Natural killer cell (primary cell): Measurements from ENCODE around the gene DDX31. TPM values are rescaled to one million over a fixed set of nuclear protein-coding genes. Genes with fewer than 3 reads are reported as not detected.

Experiments
- ATAC-seq, 3 donors: fragments of 150-1000 bp in 2 of 3; fragments of 200-7000 bp in 1 of 3; cut with Tn5 transposase; 1 replicate in 1 of 3; 2 replicates in 2 of 3; pipeline ENCODE4 v1.10.0; 2021; ENCODE audit warnings: mild to moderate bottlenecking in 2 of 3, moderate library complexity in 2 of 3
- DNase-seq, 2 donors: peaks; one replicate each; pipeline versions ENCODE4 v3.0.0 to v3.0.0-alpha.2; 2013 to 2021; ENCODE audit warnings: mixed read lengths in 1 of 2
- H3K27ac ChIP-seq: one replicate; pipeline ENCODE4 v1.5.1; 2013; ENCODE audit warnings: mild to moderate bottlenecking, low read length
- H3K27me3 ChIP-seq: one replicate; pipeline ENCODE4 v1.6.1; 2013; ENCODE audit warnings: low read length; ENCODE audit not compliant: control insufficient read depth, insufficient read depth
- H3K36me3 ChIP-seq: one replicate; pipeline ENCODE4 v1.6.1; 2013; ENCODE audit warnings: low read length; ENCODE audit not compliant: control insufficient read depth, insufficient read depth
- H3K4me1 ChIP-seq: one replicate; pipeline ENCODE4 v1.6.1; 2013; ENCODE audit warnings: low read length; ENCODE audit not compliant: control insufficient read depth, insufficient read depth
- H3K4me3 ChIP-seq: one replicate; pipeline ENCODE4 v1.5.1; 2013; ENCODE audit warnings: low read length
- H3K9me3 ChIP-seq: one replicate; pipeline ENCODE4 v1.6.1; 2013; ENCODE audit warnings: low read length; ENCODE audit not compliant: control insufficient read depth, insufficient read depth
- H3K27ac Mint-ChIP-seq, 2 donors: one replicate each; pipeline ENCODE4 v1.8.0; 2022; ENCODE audit warnings: mild to moderate bottlenecking in 2 of 2, mixed read lengths in 2 of 2, moderate library complexity in 1 of 2
- H3K27me3 Mint-ChIP-seq, 2 donors: one replicate each; pipeline ENCODE4 v1.8.0; 2022; ENCODE audit warnings: low read depth in 2 of 2, mixed read lengths in 2 of 2
- H3K36me3 Mint-ChIP-seq: one replicate; pipeline ENCODE4 v1.8.0; 2022; ENCODE audit warnings: mixed read lengths
- H3K4me1 Mint-ChIP-seq, 2 donors: one replicate each; pipeline ENCODE4 v1.8.0; 2022; ENCODE audit warnings: mixed read lengths in 2 of 2
- H3K4me3 Mint-ChIP-seq: one replicate; pipeline ENCODE4 v1.8.0; 2022; ENCODE audit warnings: mild to moderate bottlenecking, moderate library complexity, mixed read lengths
- H3K9me3 Mint-ChIP-seq, 2 donors: one replicate each; pipeline ENCODE4 v1.8.0; 2022; ENCODE audit warnings: mixed read lengths in 2 of 2
- CTCF ChIP-seq: fragments of 200-600 bp; IDR thresholded peaks from one replicate; pipeline ENCODE4 v1.8.0; 2022; ENCODE audit warnings: antibody characterized with exemption
- WGBS: methylation state at CpG from one replicate; pipeline ENCODE4 v1.1.7; 2013; ENCODE audit warnings: missing lambda C conversion rate; ENCODE audit not compliant: insufficient coverage; 5-methylcytosine and 5-hydroxymethylcytosine counted together
- intact Hi-C: fragments of 100-400 bp; cut with micrococcal nuclease; formaldehyde crosslinking; loops from one replicate; pipeline ENCODE4 v1.14.2; 2022
- total RNA-seq, 4 donors: library from RNA; stranded (reverse); fragments of 120-200 nt in 1 of 4; gene quantifications; one replicate each; pipeline versions ENCODE4 v1.2.3 to v1.2.4, GENCODE V29; 2013 to 2022

DDX31 gene
- total RNA-seq, 3 donors from 2014 or later (not counting 1 experiment from before 2014, with no cell fraction given): 6.5 to 12.2 (median 11.5) TPM

DNA sequence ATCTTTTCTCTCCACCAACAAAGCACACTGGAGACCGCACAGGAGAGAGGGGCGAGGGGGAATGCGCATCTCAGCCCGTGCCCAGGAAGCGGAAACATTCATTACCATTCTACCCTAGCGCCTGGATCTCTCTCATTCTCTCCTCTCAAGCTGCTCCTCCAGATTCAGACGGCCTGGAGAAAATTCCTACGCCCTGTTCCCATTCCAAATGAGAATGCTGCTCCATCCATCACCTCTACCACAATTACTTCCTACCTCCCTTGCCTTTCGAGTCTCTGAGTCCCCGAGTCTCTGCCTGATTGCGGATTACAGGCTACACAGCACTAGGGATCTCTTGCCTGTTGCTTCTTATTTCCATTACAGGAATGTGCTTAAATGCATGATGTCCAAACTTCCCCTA, 6.7 kb downstream of the DDX31 start:
- H3K4me3 Mint-ChIP-seq: no peak overlapping the region
- Histone ChIP-seq H3K9me3 (no peaks in the 10 kb centered on the region), H3K4me1 (no peaks in the 10 kb centered on the region), H3K27ac (no peak overlapping the region), H3K36me3 (peaks cover 27% of the 10 kb centered on the region), H3K4me3 (no peak overlapping the region), H3K27me3 (no peaks in the 10 kb centered on the region)
- no peaks in the 10 kb centered on the region for H3K9me3 Mint-ChIP-seq
- ATAC-seq: no peak
- WGBS: 94% methylated on average over 10 of the region's 11 CpGs
- no peak for TF ChIP-seq CTCF
- H3K36me3 Mint-ChIP-seq: no peaks in the 10 kb centered on the region
- H3K4me1 Mint-ChIP-seq: peaks cover 2 to 5% of the 10 kb centered on the region in 2 donors
- intact Hi-C loops: no loop called here
- no peak overlapping the region for H3K27ac Mint-ChIP-seq
- H3K27me3 Mint-ChIP-seq: no peaks in the 10 kb centered on the region
- no peak for DNase-seq

DNA sequence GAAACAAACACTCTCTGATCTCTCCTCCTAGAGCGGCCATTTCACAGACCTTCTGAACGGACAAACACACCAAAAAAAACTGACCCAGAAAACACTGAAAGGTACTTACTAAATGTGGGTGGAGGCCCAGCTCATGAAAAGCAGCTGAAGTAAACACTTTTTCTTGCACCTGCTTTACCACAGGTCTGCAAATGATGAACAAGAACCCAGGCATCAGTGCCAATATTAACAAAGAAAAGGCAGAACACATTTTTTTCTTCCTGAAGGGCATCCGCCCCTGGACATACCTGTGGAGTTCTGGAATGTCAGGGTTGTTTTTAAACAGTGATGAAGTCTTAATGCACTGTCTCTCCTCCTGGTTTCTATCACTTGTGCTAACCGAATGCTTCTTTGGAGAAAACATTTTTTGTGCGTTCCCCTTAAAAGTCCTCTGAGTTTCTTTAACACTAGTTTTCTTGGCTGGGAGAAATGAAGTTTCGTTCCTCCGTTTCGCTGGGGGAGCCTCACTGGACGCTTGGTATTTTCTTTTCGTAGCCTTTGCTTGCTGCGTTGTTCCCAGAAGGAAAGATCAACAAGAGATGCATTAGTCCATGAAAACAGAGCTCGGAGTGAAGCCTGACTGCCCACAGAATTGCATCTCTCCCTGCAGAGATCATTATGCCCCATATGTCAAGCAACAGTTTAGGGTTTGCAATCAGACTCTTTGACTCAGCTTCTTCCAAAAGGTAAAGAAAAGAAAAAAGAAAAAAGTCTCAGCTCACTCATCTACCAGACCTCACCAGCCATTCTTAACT, 7.4 kb downstream of the DDX31 start:
- H3K36me3 Mint-ChIP-seq: no peaks in the 10 kb centered on the region
- H3K4me3 Mint-ChIP-seq: no peak overlapping the region
- no peak for TF ChIP-seq CTCF
- 95% methylated on average over 12 of the region's 12 CpGs for WGBS
- Histone ChIP-seq H3K4me3 (no peak overlapping the region), H3K4me1 (no peaks in the 10 kb centered on the region), H3K27ac (no peak overlapping the region), H3K36me3 (peaks cover 34% of the 10 kb centered on the region), H3K27me3 (no peaks in the 10 kb centered on the region), H3K9me3 (no peaks in the 10 kb centered on the region)
- H3K4me1 Mint-ChIP-seq: no peaks in the 10 kb centered on the region
- intact Hi-C loops: no loop called here
- H3K9me3 Mint-ChIP-seq: no peaks in the 10 kb centered on the region
- DNase-seq: no peak
- H3K27me3 Mint-ChIP-seq: no peaks in the 10 kb centered on the region
- no peak overlapping the region for H3K27ac Mint-ChIP-seq
- ATAC-seq: no peak

DNA sequence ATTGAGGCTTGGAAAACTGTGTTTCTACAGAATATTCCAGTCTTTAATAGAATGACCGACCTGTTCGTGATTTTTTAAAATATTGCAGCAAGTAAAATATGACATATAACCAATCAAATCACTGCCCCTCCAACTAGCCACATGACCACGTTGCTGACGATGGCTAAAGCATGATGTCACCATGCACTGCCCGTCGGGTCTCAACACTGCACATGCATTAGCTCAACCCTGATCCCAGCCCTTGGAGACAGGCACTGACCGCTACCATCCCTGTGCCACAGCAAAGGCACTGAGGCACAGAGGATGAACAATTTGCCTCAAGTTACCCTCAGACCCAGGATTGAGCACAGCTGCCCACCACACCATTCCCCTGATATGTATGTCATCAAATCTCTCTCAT, 13.5 kb downstream of the DDX31 start:
- Mint-ChIP-seq H3K4me1 (no peaks in the 10 kb centered on the region), H3K27me3 (no peaks in the 10 kb centered on the region), H3K27ac (no peak overlapping the region), H3K9me3 (no peaks in the 10 kb centered on the region), H3K36me3 (no peaks in the 10 kb centered on the region), H3K4me3 (no peak overlapping the region)
- no peak for ATAC-seq
- Histone ChIP-seq H3K4me1 (no peaks in the 10 kb centered on the region), H3K27me3 (no peaks in the 10 kb centered on the region), H3K36me3 (peaks cover 40% of the 10 kb centered on the region), H3K9me3 (no peaks in the 10 kb centered on the region), H3K27ac (no peak overlapping the region), H3K4me3 (no peak overlapping the region)
- WGBS: 92% methylated on average over 7 of the region's 7 CpGs
- DNase-seq: no peak
- intact Hi-C loops: no loop called here
- TF ChIP-seq CTCF: no peak

DNA sequence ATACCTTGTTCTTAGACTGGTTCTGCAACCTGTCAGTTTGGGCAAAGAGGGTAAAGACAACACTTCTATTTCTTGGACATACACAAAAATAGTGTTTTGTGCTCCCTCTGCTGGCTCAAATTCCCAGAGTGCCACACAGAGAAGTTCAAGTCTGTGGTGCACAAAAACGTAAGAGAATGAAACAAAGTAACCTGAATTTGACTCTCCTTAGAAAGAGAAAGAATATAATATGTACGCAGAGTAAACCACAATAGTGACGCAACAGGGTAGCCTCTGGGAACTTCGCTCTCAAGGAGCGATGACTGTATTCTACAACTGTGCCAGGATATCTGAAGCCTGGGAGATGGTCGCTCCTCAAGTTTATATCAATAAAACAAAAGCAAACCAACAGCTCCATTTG, 18.5 kb downstream of the DDX31 start:
- Histone ChIP-seq H3K27me3 (no peaks in the 10 kb centered on the region), H3K9me3 (no peaks in the 10 kb centered on the region), H3K36me3 (peaks cover 50% of the 10 kb centered on the region), H3K4me1 (no peaks in the 10 kb centered on the region), H3K27ac (no peak overlapping the region), H3K4me3 (no peak overlapping the region)
- intact Hi-C loops: no loop called here
- ATAC-seq: no peak
- H3K9me3 Mint-ChIP-seq: no peaks in the 10 kb centered on the region
- TF ChIP-seq CTCF: no peak
- H3K27me3 Mint-ChIP-seq: no peaks in the 10 kb centered on the region
- H3K36me3 Mint-ChIP-seq: no peaks in the 10 kb centered on the region
- H3K4me3 Mint-ChIP-seq: no peak overlapping the region
- WGBS: 86% methylated on average over 6 of the region's 6 CpGs
- H3K4me1 Mint-ChIP-seq: no peaks in the 10 kb centered on the region
- H3K27ac Mint-ChIP-seq: no peak overlapping the region
- DNase-seq: peak in 1 of 2 donors; percentile 26
